ENCODE measurements around the gene HNRNPAB.
A peak's percentile ranks its signal among the peaks of the same experiment; 100 is the strongest.

The HNRNPAB gene

DNA sequence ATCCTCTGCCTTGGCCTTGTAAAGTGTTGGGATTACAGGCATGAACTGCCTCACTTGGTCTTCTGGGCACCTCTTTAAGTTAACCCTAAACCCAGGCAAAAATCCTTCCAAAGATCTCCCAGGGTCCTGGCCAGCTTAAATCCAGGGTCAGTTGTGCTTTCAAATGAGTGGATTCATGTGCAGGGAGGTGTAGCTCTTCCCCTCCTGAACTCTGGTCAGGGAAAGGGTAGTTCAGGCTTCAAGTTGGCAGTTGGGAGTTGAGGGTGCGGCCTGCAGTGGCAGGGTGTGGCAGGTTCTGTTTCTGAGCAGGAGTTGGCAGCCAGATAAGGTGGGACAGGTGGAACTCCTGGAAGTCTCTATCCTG is 3.6 kb downstream of the HNRNPAB start:
- DNase-seq (ENCODE audit: insufficient read length, low spot score) (no peak), FAIRE-seq (no peak)
- TF ChIP-seq, protein P1, sequence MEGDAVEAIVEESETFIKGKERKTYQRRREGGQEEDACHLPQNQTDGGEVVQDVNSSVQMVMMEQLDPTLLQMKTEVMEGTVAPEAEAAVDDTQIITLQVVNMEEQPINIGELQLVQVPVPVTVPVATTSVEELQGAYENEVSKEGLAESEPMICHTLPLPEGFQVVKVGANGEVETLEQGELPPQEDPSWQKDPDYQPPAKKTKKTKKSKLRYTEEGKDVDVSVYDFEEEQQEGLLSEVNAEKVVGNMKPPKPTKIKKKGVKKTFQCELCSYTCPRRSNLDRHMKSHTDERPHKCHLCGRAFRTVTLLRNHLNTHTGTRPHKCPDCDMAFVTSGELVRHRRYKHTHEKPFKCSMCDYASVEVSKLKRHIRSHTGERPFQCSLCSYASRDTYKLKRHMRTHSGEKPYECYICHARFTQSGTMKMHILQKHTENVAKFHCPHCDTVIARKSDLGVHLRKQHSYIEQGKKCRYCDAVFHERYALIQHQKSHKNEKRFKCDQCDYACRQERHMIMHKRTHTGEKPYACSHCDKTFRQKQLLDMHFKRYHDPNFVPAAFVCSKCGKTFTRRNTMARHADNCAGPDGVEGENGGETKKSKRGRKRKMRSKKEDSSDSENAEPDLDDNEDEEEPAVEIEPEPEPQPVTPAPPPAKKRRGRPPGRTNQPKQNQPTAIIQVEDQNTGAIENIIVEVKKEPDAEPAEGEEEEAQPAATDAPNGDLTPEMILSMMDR (IDR thresholded peaks at IDR 0.05; ENCODE audit: insufficient read depth, missing control alignments) = no peak

DNA sequence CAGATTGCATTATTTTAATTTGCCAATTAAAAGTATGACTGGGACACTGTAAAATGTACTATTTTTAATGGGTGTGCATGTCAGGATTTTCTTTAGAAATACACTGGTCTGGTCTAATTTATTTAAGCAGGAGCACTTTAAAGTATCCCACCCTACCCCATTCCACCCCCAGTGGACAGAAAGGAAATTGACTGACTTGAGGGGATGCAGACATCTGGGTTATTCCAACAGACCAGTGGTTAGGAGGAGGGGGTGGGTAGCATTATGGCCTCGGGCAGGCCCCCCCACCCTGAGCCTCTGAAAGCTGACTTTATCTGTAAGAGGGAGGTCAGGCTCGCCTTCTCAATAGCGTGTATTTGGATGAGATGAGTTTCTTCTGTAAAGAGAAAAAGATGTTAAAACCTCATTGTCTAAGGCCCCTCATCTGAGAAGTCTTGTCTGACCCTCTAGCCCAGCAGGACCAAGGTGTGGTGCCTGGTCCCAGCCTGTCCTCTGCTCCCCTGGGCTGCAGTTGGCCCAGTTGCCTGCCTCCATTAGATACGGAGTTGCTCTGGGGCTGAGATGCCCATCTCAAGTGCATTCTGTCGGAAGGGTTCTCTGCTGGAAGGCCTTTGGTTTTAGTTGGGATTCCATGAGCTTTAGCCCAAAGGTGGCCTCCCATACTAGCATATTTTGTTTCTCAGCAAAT is 4.4 kb downstream of the HNRNPAB start:
- FAIRE-seq (no peak), DNase-seq (ENCODE audit: insufficient read length, low spot score) (no peak)
- TF ChIP-seq, protein P1 (IDR thresholded peaks at IDR 0.05; ENCODE audit: insufficient read depth, missing control alignments) = peak; percentile 9

DNA sequence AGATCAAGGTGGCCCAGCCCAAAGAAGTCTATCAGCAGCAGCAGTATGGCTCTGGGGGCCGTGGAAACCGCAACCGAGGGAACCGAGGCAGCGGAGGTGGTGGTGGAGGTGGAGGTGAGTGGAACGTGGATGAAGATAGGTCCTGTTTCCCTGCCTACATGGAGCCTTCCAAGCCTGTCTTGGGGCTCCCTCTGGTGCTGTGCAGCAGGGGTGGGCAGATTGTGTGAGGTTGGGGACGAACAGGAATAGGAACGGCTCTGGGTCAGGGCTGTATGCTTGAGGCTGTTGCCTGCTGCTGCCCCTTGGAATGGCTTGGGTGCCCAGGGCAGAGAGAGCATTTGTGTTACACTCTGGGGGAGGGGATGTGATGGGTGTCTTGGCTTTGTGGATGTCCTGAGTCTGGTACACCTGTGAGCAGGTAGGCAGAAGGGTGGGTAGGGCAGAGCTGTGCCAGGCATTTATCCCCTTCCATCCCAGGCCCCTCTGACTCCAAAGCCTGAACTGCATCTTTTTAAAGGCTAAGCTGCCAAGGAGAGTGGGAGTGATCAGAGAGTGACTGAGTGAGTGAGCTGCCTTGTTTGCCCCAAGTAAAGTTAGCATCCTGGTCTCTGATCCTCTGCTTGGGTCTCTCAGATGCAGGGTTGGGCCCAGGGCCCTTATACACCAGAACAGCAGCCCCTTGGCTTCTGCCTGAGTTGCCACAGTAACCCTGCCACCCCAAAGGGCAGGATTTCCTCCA is 5.2 kb downstream of the HNRNPAB start:
- TF ChIP-seq, protein P1 (IDR thresholded peaks at IDR 0.05; ENCODE audit: insufficient read depth, missing control alignments) = no peak
- DNase-seq (ENCODE audit: insufficient read length, low spot score) = no peak
- FAIRE-seq = no peak

DNA sequence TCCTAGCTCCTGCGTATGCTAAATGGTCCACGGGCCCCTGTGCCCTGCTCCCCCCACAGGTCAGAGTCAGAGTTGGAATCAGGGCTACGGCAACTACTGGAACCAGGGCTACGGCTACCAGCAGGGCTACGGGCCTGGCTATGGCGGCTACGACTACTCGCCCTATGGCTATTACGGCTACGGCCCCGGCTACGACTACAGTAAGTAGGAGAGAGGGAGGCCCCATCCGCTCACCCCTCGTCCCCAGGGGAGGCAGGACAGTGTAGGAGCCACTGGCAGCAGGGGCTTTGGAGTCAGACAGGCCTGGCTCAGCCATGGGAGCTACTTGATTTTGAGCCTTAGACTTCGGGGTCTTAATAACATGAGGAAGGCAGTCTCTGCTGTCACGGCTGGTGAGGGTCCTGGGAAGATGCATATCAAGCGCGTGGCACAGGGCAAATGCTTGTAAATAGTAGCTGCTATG is 5.8 kb downstream of the HNRNPAB start:
- FAIRE-seq (no peak), DNase-seq (ENCODE audit: insufficient read length, low spot score) (no peak)
- TF ChIP-seq, protein P1 (IDR thresholded peaks at IDR 0.05; ENCODE audit: insufficient read depth, missing control alignments) = no peak

DNA sequence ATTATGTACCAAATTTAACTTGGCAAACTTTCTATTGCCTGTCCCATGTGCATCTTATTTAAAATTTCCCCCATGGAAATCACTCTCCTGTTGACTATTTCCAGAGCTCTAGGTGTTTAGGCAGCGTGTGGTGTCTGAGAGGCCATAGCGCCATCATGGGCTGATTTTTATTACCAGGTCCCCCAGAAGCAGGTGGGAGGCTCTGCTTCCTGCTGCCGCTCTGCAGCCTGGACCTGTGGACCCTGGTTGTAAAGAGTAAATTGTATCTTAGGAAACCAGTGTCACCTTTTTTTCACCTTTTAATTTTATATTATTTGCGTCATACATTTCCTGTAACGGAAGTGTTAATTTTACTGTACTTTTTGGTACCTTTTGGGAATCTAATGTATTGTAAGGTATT is 6.4 kb downstream of the HNRNPAB start:
- no peak for FAIRE-seq

DNA sequence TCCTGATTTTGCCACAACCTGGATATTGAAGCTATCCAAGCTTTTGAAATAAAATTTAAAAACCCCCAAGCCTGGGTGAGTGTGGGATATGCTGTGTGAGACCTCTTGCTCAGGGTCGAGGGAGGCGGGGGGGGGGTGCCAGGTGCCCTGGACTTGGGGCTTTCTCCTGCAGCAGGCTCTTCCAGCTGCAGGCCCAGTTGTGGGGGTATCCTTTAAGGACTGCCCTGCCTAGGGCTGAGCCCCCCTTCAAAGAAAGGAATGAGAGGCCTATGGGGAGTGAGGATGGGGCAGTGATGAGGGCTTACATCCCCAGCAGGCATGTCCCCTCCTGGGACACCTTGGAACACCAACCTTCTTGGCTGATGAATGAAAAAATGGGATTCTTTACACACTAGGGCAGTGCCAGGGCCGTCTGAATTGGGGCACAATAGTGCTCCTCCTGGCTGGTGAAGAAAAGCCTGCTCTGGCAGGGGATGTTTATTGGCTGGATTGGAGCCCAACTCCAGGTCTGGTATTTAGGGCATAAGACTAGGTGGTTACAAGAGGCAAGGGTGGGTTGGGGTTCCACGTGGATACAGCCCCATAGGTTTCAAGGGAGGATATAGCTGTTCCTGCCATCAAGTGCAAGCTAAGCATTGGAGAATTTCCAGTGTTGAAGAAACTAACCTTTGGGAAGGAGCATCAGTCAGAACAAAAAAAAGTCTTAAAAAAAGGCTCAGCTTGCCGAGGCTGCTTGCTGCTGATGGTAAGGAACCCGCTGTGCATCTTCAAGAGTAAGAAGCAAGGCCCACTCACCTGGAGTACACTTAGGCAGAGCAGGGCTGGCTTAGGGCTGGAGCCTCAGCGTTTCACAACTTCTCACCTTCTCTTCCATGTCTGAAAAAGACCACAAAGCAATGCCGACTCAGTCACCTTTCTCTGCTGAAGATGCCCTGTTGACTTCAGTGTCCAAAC is 7.0 kb downstream of the HNRNPAB start:
- FAIRE-seq = no peak
- DNase-seq (ENCODE audit: insufficient read length, low spot score) = no peak
- TF ChIP-seq, protein P1 (IDR thresholded peaks at IDR 0.05; ENCODE audit: insufficient read depth, missing control alignments) = no peak

More for the DNA sequence above, 6.4 kb downstream of the HNRNPAB start:
- TF ChIP-seq, protein P1 (IDR thresholded peaks at IDR 0.05; ENCODE audit: insufficient read depth, missing control alignments) = no peak
- no peak for DNase-seq (ENCODE audit: insufficient read length, low spot score)
